ENCODE results near the gene GABRA1. TPM values are rescaled to one million over a fixed set of nuclear protein-coding genes. Genes with fewer than 3 reads are reported as not detected.

Gene GABRA1
- total RNA-seq, 1 experiment from 2014 or later = 1.9 TPM

Other genes with a start within 250 kb of the GABRA1 start
- gene GABRA6, start 162.4 kb upstream of the GABRA1 start, total RNA-seq (2014; rRNA removed; shearing (Covaris generic)) = not detected in 2 replicates
- gene GABRG2, start 219.7 kb downstream of the GABRA1 start, total RNA-seq (2014; rRNA removed; shearing (Covaris generic)) = not detected in 2 replicates

All from Daoy (cell line).